Erythroblast (primary cell): ENCODE measurements around the gene IL19.

Source experiments
- GATA1 ChIP-seq: IDR thresholded peaks from 2 replicates; pipeline ENCODE4 v1.6.1; 2011; ENCODE audit warnings: low read depth, mild to moderate bottlenecking, control low read depth, low read length, moderate library complexity
- POLR2A ChIP-seq: IDR thresholded peaks from 2 replicates; pipeline ENCODE4 v1.6.1; 2011; ENCODE audit warnings: mild to moderate bottlenecking, low read length

GRCh38 chr1:206836111-206836510 is 65.5 kb downstream of the IL19 start:
- TF ChIP-seq POLR2A: no peak
- no peak for TF ChIP-seq GATA1
